ENCODE measurements around the gene FUT1. TPM values are rescaled to one million over a fixed set of nuclear protein-coding genes. Genes with fewer than 3 reads are reported as not detected.

The FUT1 gene
- total and polyA plus RNA-seq, 11 donors: 1.8 to 6.2 (median 2.7) TPM

- TF ChIP-seq POLR2A (IDR thresholded peaks at IDR 0.05): no peak
- TF ChIP-seq CTCF (IDR thresholded peaks at IDR 0.05): no peak
- DNase-seq (no peak), ATAC-seq (no peak)
- peaks cover 0 to 27% (median 12%) of the 10 kb centered on the region in 12 donors for H3K4me1 ChIP-seq
- H3K27ac ChIP-seq: no peak overlapping the region
- peaks cover 0 to 20% (median 4%) of the 10 kb centered on the region in 9 donors for H3K27me3 ChIP-seq
- WGBS, 4 donors: 88 to 95% (median 93%) methylated on average over 11 to 12 of the region's 12 CpGs
- intact Hi-C loops (cut with DNase I): no loop called here
- H3K36me3 ChIP-seq: no peaks in the 10 kb centered on the region
- H3K4me3 ChIP-seq: no peak overlapping the region
- no peaks in the 10 kb centered on the region for H3K9me3 ChIP-seq
Observed at GRCh38 chr19:48757089-48757675, 4.7 kb upstream of the FUT1 start.

GRCh38 chr19:48756686-48757085 is 4.2 kb upstream of the FUT1 start:
- Histone ChIP-seq H3K4me1 (peaks cover 0 to 31% (median 15%) of the 10 kb centered on the region in 12 donors), H3K27me3 (peaks cover 0 to 25% (median 6%) of the 10 kb centered on the region in 9 donors), H3K4me3 (no peak overlapping the region), H3K9me3 (no peaks in the 10 kb centered on the region), H3K27ac (no peak overlapping the region), H3K36me3 (no peaks in the 10 kb centered on the region)
- no peak for TF ChIP-seq POLR2A (IDR thresholded peaks at IDR 0.05)
- no peak for TF ChIP-seq CTCF (IDR thresholded peaks at IDR 0.05)
- intact Hi-C loops (cut with DNase I): no loop called here
- no peak for ATAC-seq
- 77 to 89% (median 81%) methylated on average over 7 to 9 of the region's 9 CpGs for WGBS, 4 donors
- DNase-seq: no peak

- no peak overlapping the region for H3K4me3 ChIP-seq
- ATAC-seq (no peak), DNase-seq (no peak)
- H3K4me1 ChIP-seq: peaks cover 0 to 33% (median 16%) of the 10 kb centered on the region in 12 donors
- H3K9me3 ChIP-seq: no peaks in the 10 kb centered on the region
- TF ChIP-seq CTCF (IDR thresholded peaks at IDR 0.05) (no peak), POLR2A (IDR thresholded peaks at IDR 0.05) (no peak)
- WGBS, 4 donors: 91 to 96% (median 94%) methylated on average over 7 to 11 of the region's 11 CpGs
- intact Hi-C loops (cut with DNase I): no loop called here
- H3K36me3 ChIP-seq: no peaks in the 10 kb centered on the region
- peaks cover 0 to 27% (median 6%) of the 10 kb centered on the region in 9 donors for H3K27me3 ChIP-seq
- H3K27ac ChIP-seq: no peak overlapping the region
Observed at GRCh38 chr19:48756212-48756611, 3.8 kb upstream of the FUT1 start.

DNA sequence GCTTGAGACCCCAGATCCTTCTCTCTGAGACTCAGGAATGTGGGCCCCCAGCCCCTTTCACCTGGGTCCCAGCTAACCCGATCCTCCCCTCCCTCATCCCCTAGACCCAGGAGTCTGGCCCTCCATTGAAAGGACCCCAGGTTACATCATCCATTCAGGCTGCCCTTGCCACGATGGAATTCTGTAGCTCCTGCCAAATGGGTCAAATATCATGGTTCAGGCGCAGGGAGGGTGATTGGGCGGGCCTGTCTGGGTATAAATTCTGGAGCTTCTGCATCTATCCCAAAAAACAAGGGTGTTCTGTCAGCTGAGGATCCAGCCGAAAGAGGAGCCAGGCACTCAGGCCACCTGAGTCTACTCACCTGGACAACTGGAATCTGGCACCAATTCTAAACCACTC is 3.3 kb upstream of the FUT1 start:
- Histone ChIP-seq H3K36me3 (no peaks in the 10 kb centered on the region), H3K4me3 (no peak overlapping the region), H3K27ac (no peak overlapping the region), H3K9me3 (no peaks in the 10 kb centered on the region), H3K4me1 (peaks cover 0 to 30% (median 17%) of the 10 kb centered on the region in 12 donors), H3K27me3 (peaks cover 0 to 27% (median 6%) of the 10 kb centered on the region in 9 donors)
- ATAC-seq (no peak), DNase-seq (no peak)
- WGBS, 4 donors: 49 to 82% (median 71%) methylated on average over 3 to 5 of the region's 5 CpGs
- TF ChIP-seq POLR2A (IDR thresholded peaks at IDR 0.05) (no peak), CTCF (IDR thresholded peaks at IDR 0.05) (no peak)
- intact Hi-C loops (cut with DNase I): no loop called here

Data from heart left ventricle (tissue), 16 donors.